HEK293 (cell line): ENCODE data around the gene PLCB1.

Experiments used
- CTCF ChIA-PET: fragments of 350-600 bp; formaldehyde crosslinking; extraction: SDS; loops from one replicate; lab custom pipeline; 2021; ENCODE audit warnings: antibody characterized with exemption; lab: Yijun Ruan, JAX
- POLR2A ChIA-PET: fragments of 300-600 bp; formaldehyde crosslinking; extraction: SDS; loops from one replicate; lab custom pipeline; 2020; ENCODE audit warnings: antibody characterized with exemption, inconsistent platforms; lab: Yijun Ruan, JAX
- H3K27ac ChIP-seq: fragments of 200-500 bp; sonication (Bioruptor generic); 2 replicates; pipeline ENCODE4 v1.5.1; 2014; ENCODE audit warnings: low read depth, low read length, control low read depth, inconsistent platforms; ENCODE audit errors: extremely low read depth
- H3K36me3 ChIP-seq, 2 experiments: fragments of 200-500 bp in 1 of 2; sonication (Bioruptor generic) in 1 of 2; 1 replicate in 1 of 2; 2 replicates in 1 of 2; pipeline ENCODE4 v1.5.1; 2014 to 2017; ENCODE audit warnings: inconsistent platforms in 2 of 2, low read length in 2 of 2; ENCODE audit not compliant: control insufficient read depth in 2 of 2, insufficient read depth in 1 of 2
- H3K4me1 ChIP-seq: fragments of 200-500 bp; sonication (Bioruptor generic); 2 replicates; pipeline ENCODE4 v1.5.1; 2014; ENCODE audit warnings: mild to moderate bottlenecking, low read length, inconsistent platforms; ENCODE audit not compliant: control insufficient read depth, insufficient read depth
- H3K4me3 ChIP-seq: 2 replicates; pipeline ENCODE4 v1.5.1; 2011; ENCODE audit warnings: low read depth, mild to moderate bottlenecking, control low read depth, low read length, moderate library complexity
- H3K9me3 ChIP-seq: fragments of 200-500 bp; sonication (Bioruptor generic); 2 replicates; pipeline ENCODE4 v1.5.1; 2014; ENCODE audit warnings: low read depth, low read length, inconsistent platforms; ENCODE audit not compliant: control insufficient read depth, insufficient read depth
- GLI2 ChIP-seq: fragments of 450-650 bp; formaldehyde crosslinking; IDR thresholded peaks from 2 replicates; pipeline ENCODE4; 2017; ENCODE audit warnings: missing biosample characterization, missing genetic modification characterization, low read depth, borderline replicate concordance
- HOXA7 ChIP-seq: sonication (generic); formaldehyde crosslinking; IDR thresholded peaks from 2 replicates; pipeline ENCODE4 v1.8.1; 2022; ENCODE audit warnings: missing genetic modification reagents, borderline replicate concordance
- SCRT1 ChIP-seq: fragments of 450-650 bp; formaldehyde crosslinking; IDR thresholded peaks from 2 replicates; pipeline ENCODE4 v1.5.1; 2016; ENCODE audit warnings: missing biosample characterization, missing genetic modification characterization, borderline replicate concordance
- SP2 ChIP-seq: fragments of 450-650 bp; formaldehyde crosslinking; IDR thresholded peaks from 2 replicates; pipeline ENCODE4 v1.5.1; 2016; ENCODE audit warnings: missing biosample characterization, missing genetic modification characterization
- ZNF184 ChIP-seq: fragments of 450-650 bp; IDR thresholded peaks from 2 replicates; pipeline ENCODE4 v1.5.1; 2018; ENCODE audit warnings: missing biosample characterization, mild to moderate bottlenecking, missing genetic modification characterization
- ZNF324 ChIP-seq: fragments of 450-650 bp; formaldehyde crosslinking; IDR thresholded peaks from 2 replicates; pipeline ENCODE4 v1.5.1; 2016; ENCODE audit warnings: missing biosample characterization, missing genetic modification characterization
- ZNF394 ChIP-seq: fragments of 450-650 bp; formaldehyde crosslinking; IDR thresholded peaks from 2 replicates; pipeline ENCODE4 v1.5.1; 2016; ENCODE audit warnings: missing biosample characterization, missing genetic modification characterization, mild to moderate bottlenecking, moderate library complexity, borderline replicate concordance
- ZNF433 ChIP-seq: fragments of 450-650 bp; formaldehyde crosslinking; IDR thresholded peaks from 2 replicates; pipeline ENCODE4 v1.5.1; 2016; ENCODE audit warnings: missing biosample characterization, missing genetic modification characterization, low read depth
- ZNF510 ChIP-seq: fragments of 450-650 bp; formaldehyde crosslinking; IDR thresholded peaks from 2 replicates; pipeline ENCODE4 v1.5.1; 2018; ENCODE audit warnings: mild to moderate bottlenecking, missing genetic modification characterization, missing biosample characterization; ENCODE audit not compliant: insufficient replicate concordance
- ZNF600 ChIP-seq: fragments of 450-650 bp; formaldehyde crosslinking; IDR thresholded peaks from 2 replicates; pipeline ENCODE4 v1.5.1; 2016; ENCODE audit warnings: missing biosample characterization, missing genetic modification characterization
- ZNF624 ChIP-seq: fragments of 450-650 bp; formaldehyde crosslinking; IDR thresholded peaks from 2 replicates; pipeline ENCODE4 v1.5.1; 2017; ENCODE audit warnings: missing biosample characterization, missing genetic modification characterization
- ZNF701 ChIP-seq: fragments of 450-650 bp; formaldehyde crosslinking; IDR thresholded peaks from 2 replicates; pipeline ENCODE4 v1.5.1; 2016; ENCODE audit warnings: missing biosample characterization, missing genetic modification characterization
- ZNF777 ChIP-seq: fragments of 450-650 bp; formaldehyde crosslinking; IDR thresholded peaks from 2 replicates; pipeline ENCODE4 v1.5.1; 2017; ENCODE audit warnings: missing biosample characterization, missing genetic modification characterization, borderline replicate concordance
- ZNF843 ChIP-seq: fragments of 450-650 bp; formaldehyde crosslinking; IDR thresholded peaks from 2 replicates; pipeline ENCODE4 v1.5.1; 2016; ENCODE audit warnings: missing biosample characterization, missing genetic modification characterization
- TF ChIP-seq, protein P1 (sequence below): fragments of 450-650 bp; formaldehyde crosslinking; IDR thresholded peaks from 2 replicates; pipeline ENCODE4 v1.5.1; 2016; ENCODE audit warnings: missing biosample characterization, missing genetic modification characterization
- TF ChIP-seq, protein P2 (sequence below): fragments of 450-650 bp; IDR thresholded peaks from 2 replicates; pipeline ENCODE4 v1.5.1; 2018; ENCODE audit warnings: missing biosample characterization, missing genetic modification characterization
- TF ChIP-seq, protein P3 (sequence below): fragments of 450-650 bp; formaldehyde crosslinking; IDR thresholded peaks from 2 replicates; pipeline ENCODE4 v1.5.1; 2016; ENCODE audit warnings: missing biosample characterization, missing genetic modification characterization
- TF ChIP-seq, protein P4 (sequence below): fragments of 450-650 bp; formaldehyde crosslinking; IDR thresholded peaks from 2 replicates; pipeline ENCODE4 v1.5.1; 2016; ENCODE audit warnings: missing biosample characterization, missing genetic modification characterization

PLCB1 gene

DNA sequence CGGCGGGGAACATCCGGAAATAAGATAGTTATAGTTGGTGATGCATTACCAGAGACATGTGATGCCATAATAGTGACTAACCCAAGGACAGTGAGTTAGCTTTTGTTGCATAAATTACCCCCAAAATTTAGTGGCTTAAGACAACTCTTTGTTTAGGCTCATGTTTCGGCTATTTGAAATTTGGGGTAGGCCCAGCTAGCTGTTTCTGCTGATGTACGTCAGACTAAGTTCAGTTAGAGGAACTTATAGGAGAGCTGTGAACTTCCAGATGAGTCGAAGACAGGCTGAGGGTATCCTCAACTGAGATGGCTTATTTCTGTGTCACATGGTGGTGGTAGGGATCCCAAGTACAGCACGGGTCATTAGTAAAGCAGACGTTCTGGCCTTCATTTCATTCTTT is 366.5 kb downstream of the PLCB1 start (continued):
- TF ChIP-seq ZNF184 (tag by site-specific recombination), result no peak
- TF ChIP-seq, protein P1, sequence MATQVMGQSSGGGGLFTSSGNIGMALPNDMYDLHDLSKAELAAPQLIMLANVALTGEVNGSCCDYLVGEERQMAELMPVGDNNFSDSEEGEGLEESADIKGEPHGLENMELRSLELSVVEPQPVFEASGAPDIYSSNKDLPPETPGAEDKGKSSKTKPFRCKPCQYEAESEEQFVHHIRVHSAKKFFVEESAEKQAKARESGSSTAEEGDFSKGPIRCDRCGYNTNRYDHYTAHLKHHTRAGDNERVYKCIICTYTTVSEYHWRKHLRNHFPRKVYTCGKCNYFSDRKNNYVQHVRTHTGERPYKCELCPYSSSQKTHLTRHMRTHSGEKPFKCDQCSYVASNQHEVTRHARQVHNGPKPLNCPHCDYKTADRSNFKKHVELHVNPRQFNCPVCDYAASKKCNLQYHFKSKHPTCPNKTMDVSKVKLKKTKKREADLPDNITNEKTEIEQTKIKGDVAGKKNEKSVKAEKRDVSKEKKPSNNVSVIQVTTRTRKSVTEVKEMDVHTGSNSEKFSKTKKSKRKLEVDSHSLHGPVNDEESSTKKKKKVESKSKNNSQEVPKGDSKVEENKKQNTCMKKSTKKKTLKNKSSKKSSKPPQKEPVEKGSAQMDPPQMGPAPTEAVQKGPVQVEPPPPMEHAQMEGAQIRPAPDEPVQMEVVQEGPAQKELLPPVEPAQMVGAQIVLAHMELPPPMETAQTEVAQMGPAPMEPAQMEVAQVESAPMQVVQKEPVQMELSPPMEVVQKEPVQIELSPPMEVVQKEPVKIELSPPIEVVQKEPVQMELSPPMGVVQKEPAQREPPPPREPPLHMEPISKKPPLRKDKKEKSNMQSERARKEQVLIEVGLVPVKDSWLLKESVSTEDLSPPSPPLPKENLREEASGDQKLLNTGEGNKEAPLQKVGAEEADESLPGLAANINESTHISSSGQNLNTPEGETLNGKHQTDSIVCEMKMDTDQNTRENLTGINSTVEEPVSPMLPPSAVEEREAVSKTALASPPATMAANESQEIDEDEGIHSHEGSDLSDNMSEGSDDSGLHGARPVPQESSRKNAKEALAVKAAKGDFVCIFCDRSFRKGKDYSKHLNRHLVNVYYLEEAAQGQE (tag by site-specific recombination), result no peak
- no peak for TF ChIP-seq GLI2
- TF ChIP-seq ZNF843 (tag by site-specific recombination), result no peak
- no peak for TF ChIP-seq ZNF433

DNA sequence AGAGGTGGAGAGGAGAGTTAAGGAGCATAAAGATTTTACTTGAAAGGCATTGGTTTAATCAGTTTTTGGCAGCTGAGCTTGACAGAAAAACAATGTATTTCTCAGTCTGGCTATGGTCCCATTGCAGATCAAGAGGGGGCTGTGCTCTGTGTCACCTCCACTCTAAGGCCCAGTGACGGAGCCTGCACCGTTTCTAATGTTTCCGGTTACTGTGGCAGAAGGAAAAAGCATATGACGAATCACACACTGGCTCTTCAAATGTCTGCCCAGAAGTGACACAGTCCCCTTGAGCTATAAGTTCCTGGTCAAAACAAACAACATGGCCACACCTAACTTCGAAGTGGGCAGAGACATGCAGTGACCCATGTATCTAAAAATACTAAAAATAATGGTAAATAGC is 372.0 kb downstream of the PLCB1 start:
- Histone ChIP-seq H3K4me3 (no peak overlapping the region), H3K9me3 (no peaks in the 10 kb centered on the region), H3K36me3 (no peaks in the 10 kb centered on the region), H3K27ac (no peak overlapping the region), H3K4me1 (no peaks in the 10 kb centered on the region)
- CTCF ChIA-PET, result no interaction called here
- POLR2A ChIA-PET, result no interaction called here
- no peak for TF ChIP-seq HOXA7 (CRISPR knock-in tag)
- TF ChIP-seq GLI2, result no peak
- no peak for TF ChIP-seq ZNF701 (tag by site-specific recombination)
- no peak for TF ChIP-seq ZNF510 (tag by site-specific recombination)
- no peak for TF ChIP-seq ZNF394
- no peak for TF ChIP-seq ZNF624 (tag by site-specific recombination)
- no peak for TF ChIP-seq SP2 (tag by site-specific recombination)
- no peak for TF ChIP-seq ZNF600
- TF ChIP-seq, protein P2, sequence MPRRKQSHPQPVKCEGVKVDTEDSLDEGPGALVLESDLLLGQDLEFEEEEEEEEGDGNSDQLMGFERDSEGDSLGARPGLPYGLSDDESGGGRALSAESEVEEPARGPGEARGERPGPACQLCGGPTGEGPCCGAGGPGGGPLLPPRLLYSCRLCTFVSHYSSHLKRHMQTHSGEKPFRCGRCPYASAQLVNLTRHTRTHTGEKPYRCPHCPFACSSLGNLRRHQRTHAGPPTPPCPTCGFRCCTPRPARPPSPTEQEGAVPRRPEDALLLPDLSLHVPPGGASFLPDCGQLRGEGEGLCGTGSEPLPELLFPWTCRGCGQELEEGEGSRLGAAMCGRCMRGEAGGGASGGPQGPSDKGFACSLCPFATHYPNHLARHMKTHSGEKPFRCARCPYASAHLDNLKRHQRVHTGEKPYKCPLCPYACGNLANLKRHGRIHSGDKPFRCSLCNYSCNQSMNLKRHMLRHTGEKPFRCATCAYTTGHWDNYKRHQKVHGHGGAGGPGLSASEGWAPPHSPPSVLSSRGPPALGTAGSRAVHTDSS, result no peak
- TF ChIP-seq, protein P1 (tag by site-specific recombination), result no peak
- TF ChIP-seq SCRT1 (tag by site-specific recombination), result no peak
- TF ChIP-seq, protein P3, sequence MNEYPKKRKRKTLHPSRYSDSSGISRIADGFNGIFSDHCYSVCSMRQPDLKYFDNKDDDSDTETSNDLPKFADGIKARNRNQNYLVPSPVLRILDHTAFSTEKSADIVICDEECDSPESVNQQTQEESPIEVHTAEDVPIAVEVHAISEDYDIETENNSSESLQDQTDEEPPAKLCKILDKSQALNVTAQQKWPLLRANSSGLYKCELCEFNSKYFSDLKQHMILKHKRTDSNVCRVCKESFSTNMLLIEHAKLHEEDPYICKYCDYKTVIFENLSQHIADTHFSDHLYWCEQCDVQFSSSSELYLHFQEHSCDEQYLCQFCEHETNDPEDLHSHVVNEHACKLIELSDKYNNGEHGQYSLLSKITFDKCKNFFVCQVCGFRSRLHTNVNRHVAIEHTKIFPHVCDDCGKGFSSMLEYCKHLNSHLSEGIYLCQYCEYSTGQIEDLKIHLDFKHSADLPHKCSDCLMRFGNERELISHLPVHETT (tag by site-specific recombination), result no peak
- TF ChIP-seq, protein P4, sequence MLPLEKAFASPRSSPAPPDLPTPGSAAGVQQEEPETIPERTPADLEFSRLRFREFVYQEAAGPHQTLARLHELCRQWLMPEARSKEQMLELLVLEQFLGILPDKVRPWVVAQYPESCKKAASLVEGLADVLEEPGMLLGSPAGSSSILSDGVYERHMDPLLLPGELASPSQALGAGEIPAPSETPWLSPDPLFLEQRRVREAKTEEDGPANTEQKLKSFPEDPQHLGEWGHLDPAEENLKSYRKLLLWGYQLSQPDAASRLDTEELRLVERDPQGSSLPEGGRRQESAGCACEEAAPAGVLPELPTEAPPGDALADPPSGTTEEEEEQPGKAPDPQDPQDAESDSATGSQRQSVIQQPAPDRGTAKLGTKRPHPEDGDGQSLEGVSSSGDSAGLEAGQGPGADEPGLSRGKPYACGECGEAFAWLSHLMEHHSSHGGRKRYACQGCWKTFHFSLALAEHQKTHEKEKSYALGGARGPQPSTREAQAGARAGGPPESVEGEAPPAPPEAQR (tag by site-specific recombination), result no peak
- TF ChIP-seq ZNF777 (tag by site-specific recombination), result no peak
- no peak for TF ChIP-seq ZNF324 (tag by site-specific recombination)
